Medulla oblongata (tissue), 1 donor: ENCODE results near the gene AP5B1.

ENCODE experiments used
- DNase-seq: peaks from one replicate; pipeline ENCODE4 v3.0.0-alpha.2; 2015; ENCODE audit errors: extremely low spot score

AP5B1 gene

GRCh38 chr11:65801153-65801987 lies 20.6 kb upstream of the AP5B1 start:
- DNase-seq, result no peak

GRCh38 chr11:65798882-65799281 lies 18.1 kb upstream of the AP5B1 start:
- DNase-seq, result no peak

- no peak for DNase-seq
These were observed 16.9 kb upstream of the AP5B1 start for GRCh38 chr11:65797711-65798110.

GRCh38 chr11:65796726-65797601 lies 16.2 kb upstream of the AP5B1 start:
- DNase-seq, result no peak

GRCh38 chr11:65794570-65795510 lies 14.1 kb upstream of the AP5B1 start:
- DNase-seq, result no peak

GRCh38 chr11:65793625-65794400 lies 13.0 kb upstream of the AP5B1 start:
- DNase-seq, result no peak

- no peak for DNase-seq
These were observed 12.4 kb upstream of the AP5B1 start for GRCh38 chr11:65793144-65793581.

- no peak for DNase-seq
These were observed 11.7 kb upstream of the AP5B1 start for GRCh38 chr11:65792456-65792855.

- DNase-seq, result no peak
These were observed 11.0 kb upstream of the AP5B1 start for GRCh38 chr11:65791719-65792213.

GRCh38 chr11:65790902-65791650 lies 10.3 kb upstream of the AP5B1 start:
- no peak for DNase-seq

GRCh38 chr11:65790104-65790901 lies 9.5 kb upstream of the AP5B1 start:
- no peak for DNase-seq

- DNase-seq, result no peak
These were observed 8.7 kb upstream of the AP5B1 start for GRCh38 chr11:65789230-65790103.

- DNase-seq, result no peak
These were observed 8.0 kb upstream of the AP5B1 start for GRCh38 chr11:65788821-65789220.

- no peak for DNase-seq
These were observed 7.2 kb upstream of the AP5B1 start for GRCh38 chr11:65787649-65788622.

- no peak for DNase-seq
These were observed 6.2 kb upstream of the AP5B1 start, which contains the start of gene OVOL1 for GRCh38 chr11:65786786-65787636. TSS of gene OVOL1 (plus strand) at chr11:65787063. CDS start at chr11:65787374, 311 bp downstream.
